Mesendoderm (in vitro differentiated cells): ENCODE results near the gene TFDP2.
"Not testable (repeated sequence)": the region's sequence is repeated elsewhere in the genome, so short reads cannot be mapped to it uniquely, and the experiment has no call there.

ENCODE experiments used
- DNase-seq: peaks from one replicate; pipeline ENCODE4 v3.0.0; 2013
- H2AK5ac ChIP-seq: 2 replicates; pipeline ENCODE4 v1.6.1; 2013; ENCODE audit warnings: low read length, inconsistent platforms
- H2BK120ac ChIP-seq: 2 replicates; pipeline ENCODE4 v1.6.1; 2013; ENCODE audit warnings: low read depth, mild to moderate bottlenecking, low read length, moderate library complexity, mixed read lengths
- H2BK15ac ChIP-seq: replicated peaks from 2 replicates; pipeline ENCODE4 v1.6.1; 2013; ENCODE audit warnings: low read depth, mild to moderate bottlenecking, moderate library complexity
- H2BK5ac ChIP-seq: 2 replicates; pipeline ENCODE4 v1.6.1; 2013; ENCODE audit warnings: low read length, inconsistent platforms
- H3K18ac ChIP-seq: 2 replicates; pipeline ENCODE4 v1.6.1; 2013; ENCODE audit warnings: mild to moderate bottlenecking, low read length, mixed read lengths
- H3K23ac ChIP-seq: one replicate; pipeline ENCODE4 v1.6.1; 2013; ENCODE audit warnings: low read length
- H3K27ac ChIP-seq: 2 replicates; pipeline ENCODE4 v1.5.1; 2013; ENCODE audit warnings: low read depth, mild to moderate bottlenecking, inconsistent platforms, low read length, moderate library complexity
- H3K27me3 ChIP-seq: 2 replicates; pipeline ENCODE4 v1.6.1; 2013; ENCODE audit warnings: low read length, control low read depth, mild to moderate bottlenecking, inconsistent platforms; ENCODE audit not compliant: insufficient read depth, poor library complexity
- H3K36me3 ChIP-seq: 2 replicates; pipeline ENCODE4 v1.6.1; 2013; ENCODE audit warnings: low read length, inconsistent platforms; ENCODE audit not compliant: control insufficient read depth, insufficient read depth
- H3K4ac ChIP-seq: one replicate; pipeline ENCODE4 v1.6.1; 2013; ENCODE audit warnings: low read depth, mild to moderate bottlenecking, low read length, moderate library complexity
- H3K4me1 ChIP-seq: 2 replicates; pipeline ENCODE4 v1.6.1; 2013; ENCODE audit warnings: low read depth, low read length, inconsistent platforms; ENCODE audit not compliant: control insufficient read depth
- H3K4me2 ChIP-seq: 2 replicates; pipeline ENCODE4 v1.6.1; 2013; ENCODE audit warnings: low read length
- H3K4me3 ChIP-seq: 2 replicates; pipeline ENCODE4 v1.5.1; 2013; ENCODE audit warnings: mild to moderate bottlenecking, low read length
- H3K56ac ChIP-seq: one replicate; pipeline ENCODE4 v1.6.1; 2013; ENCODE audit warnings: low read length
- H3K79me1 ChIP-seq: 2 replicates; pipeline ENCODE4 v1.6.1; 2013; ENCODE audit warnings: low read length, inconsistent platforms
- H3K79me2 ChIP-seq: 2 replicates; pipeline ENCODE4 v1.6.1; 2013; ENCODE audit warnings: mild to moderate bottlenecking, low read length; ENCODE audit not compliant: control insufficient read depth, insufficient read depth
- H3K9ac ChIP-seq: 2 replicates; pipeline ENCODE4 v1.6.1; 2013; ENCODE audit warnings: low read length, inconsistent platforms
- H4K5ac ChIP-seq: one replicate; pipeline ENCODE4 v1.6.1; 2013; ENCODE audit warnings: low read length
- H4K8ac ChIP-seq: one replicate; pipeline ENCODE4 v1.6.1; 2013; ENCODE audit warnings: low read depth, mild to moderate bottlenecking, control low read depth, low read length, moderate library complexity
- WGBS: extraction: QIAGEN DNeasy Blood & Tissue Kit; methylation state at CpG from one replicate; pipeline ENCODE4 v1.1.7; 2013; ENCODE audit warnings: low lambda C conversion rate, missing lambda C conversion rate; ENCODE audit not compliant: insufficient coverage; ENCODE audit errors: extremely low coverage; 5-methylcytosine and 5-hydroxymethylcytosine counted together

TFDP2 gene

DNA sequence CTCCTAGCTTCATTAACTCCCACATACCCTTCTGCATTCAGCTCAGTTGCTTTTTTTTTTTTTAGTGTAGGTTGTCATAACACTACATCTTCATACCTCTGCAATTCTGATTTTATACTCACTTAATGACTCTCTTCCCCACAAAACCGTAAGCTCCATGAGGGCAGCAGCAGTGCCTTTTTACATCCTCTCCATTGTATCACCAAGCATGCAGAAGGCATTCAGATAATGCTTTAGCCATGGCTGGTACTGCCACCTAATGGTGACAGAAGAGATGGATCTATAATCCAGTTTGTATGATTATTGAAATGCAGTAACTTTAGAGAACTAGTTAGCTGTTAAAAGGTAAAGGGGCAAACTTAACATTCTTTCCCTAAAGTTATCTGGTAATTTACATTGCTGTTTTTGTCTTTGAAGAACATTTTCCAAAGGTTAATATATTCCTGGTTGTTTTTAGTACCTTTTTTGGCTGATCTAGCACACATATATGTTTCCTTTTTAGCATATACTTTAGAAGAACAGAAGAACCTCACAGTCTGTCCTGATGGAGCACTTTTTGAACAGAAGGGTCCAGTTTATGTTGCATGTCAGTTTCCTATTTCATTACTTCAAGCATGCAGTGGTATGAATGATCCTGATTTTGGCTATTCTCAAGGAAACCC, 236.1 kb downstream of the TFDP2 start:
- H3K4me2 ChIP-seq: no peak overlapping the region
- H3K79me1 ChIP-seq: peaks cover 1% of the 10 kb centered on the region
- no peak overlapping the region for H2BK15ac ChIP-seq
- DNase-seq: peak; percentile 79
- no peaks in the 10 kb centered on the region for H3K4me1 ChIP-seq
- no peak overlapping the region for H3K18ac ChIP-seq
- no peaks in the 10 kb centered on the region for H3K27me3 ChIP-seq
- H3K4ac ChIP-seq: no peak overlapping the region
- no peak overlapping the region for H3K27ac ChIP-seq
- H3K79me2 ChIP-seq: no peaks in the 10 kb centered on the region
- no peak overlapping the region for H2BK120ac ChIP-seq
- H3K23ac ChIP-seq: no peak overlapping the region
- H2AK5ac ChIP-seq: no peak overlapping the region
- H4K5ac ChIP-seq: no peak overlapping the region
- peaks cover 3% of the 10 kb centered on the region for H3K36me3 ChIP-seq
- no peak overlapping the region for H3K4me3 ChIP-seq
- H3K56ac ChIP-seq: no peak overlapping the region
- H2BK5ac ChIP-seq: no peak overlapping the region
- WGBS: no CpG with 5 or more reads among the region's 1 CpG
- H4K8ac ChIP-seq: no peak overlapping the region
- no peak overlapping the region for H3K9ac ChIP-seq

DNA sequence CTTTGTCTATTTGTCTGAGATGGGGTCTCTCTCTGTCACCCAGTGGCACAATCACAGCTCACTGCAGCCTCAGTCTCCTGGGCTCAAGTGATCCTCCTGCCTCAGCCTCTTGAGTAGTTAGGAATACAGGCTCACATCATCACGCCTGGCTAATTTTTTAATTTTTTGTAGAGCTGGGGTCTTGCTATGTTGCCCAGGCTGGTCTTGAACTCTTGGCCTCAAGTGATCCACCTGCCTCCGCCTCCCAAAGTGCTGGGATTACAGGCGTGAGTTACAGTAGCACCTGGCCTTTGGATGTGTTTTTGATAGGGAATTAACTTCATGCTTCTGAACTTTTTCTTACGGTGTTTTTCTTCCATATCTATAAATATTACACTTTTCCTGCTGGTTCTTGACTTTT, 239.4 kb downstream of the TFDP2 start:
- H2BK5ac ChIP-seq, H3K4ac ChIP-seq, H3K18ac ChIP-seq, H3K4me1 ChIP-seq, H2AK5ac ChIP-seq, H3K27ac ChIP-seq, H3K4me2 ChIP-seq, H3K4me3 ChIP-seq, H3K23ac ChIP-seq, H4K8ac ChIP-seq, H3K79me1 ChIP-seq, H2BK15ac ChIP-seq, H2BK120ac ChIP-seq, H3K36me3 ChIP-seq, H3K27me3 ChIP-seq, H3K79me2 ChIP-seq, H3K9ac ChIP-seq, DNase-seq, H3K56ac ChIP-seq, H4K5ac ChIP-seq: not testable (repeated sequence)
- WGBS: no CpG with 5 or more reads among the region's 4 CpGs

DNA sequence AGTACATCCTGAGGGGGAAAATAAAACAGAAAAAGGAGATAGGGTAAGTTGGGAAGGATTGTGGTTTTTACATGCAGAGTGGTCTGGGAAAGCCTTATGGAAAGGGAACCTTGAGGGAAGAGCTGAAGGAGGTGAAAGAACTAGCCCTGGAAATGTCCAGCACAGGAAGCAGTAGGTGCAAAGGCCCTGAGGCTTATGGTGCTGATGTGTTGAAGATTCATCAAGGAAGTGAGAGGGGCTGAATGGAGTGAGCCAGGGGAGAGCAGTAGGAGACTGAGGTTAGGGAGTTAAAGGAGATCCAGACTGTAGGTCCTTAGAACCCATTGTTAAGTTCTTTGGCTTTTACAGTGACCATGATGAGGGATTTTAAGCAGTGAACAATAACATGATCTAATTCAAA, 239.9 kb downstream of the TFDP2 start:
- Histone ChIP-seq H3K23ac (no peak overlapping the region), H3K4me2 (no peak overlapping the region), H4K8ac (no peak overlapping the region), H3K27me3 (no peaks in the 10 kb centered on the region), H2BK15ac (no peak overlapping the region), H2BK5ac (no peak overlapping the region), H3K9ac (no peak overlapping the region), H3K79me1 (peaks cover 3% of the 10 kb centered on the region), H3K79me2 (no peaks in the 10 kb centered on the region), H3K4me3 (no peak overlapping the region), H4K5ac (no peak overlapping the region), H3K4ac (no peak overlapping the region), H3K56ac (no peak overlapping the region), H3K36me3 (peaks cover 6% of the 10 kb centered on the region), H3K18ac (no peak overlapping the region), H3K27ac (no peak overlapping the region), H2BK120ac (no peak overlapping the region), H3K4me1 (no peaks in the 10 kb centered on the region), H2AK5ac (no peak overlapping the region)
- no peak for DNase-seq

DNA sequence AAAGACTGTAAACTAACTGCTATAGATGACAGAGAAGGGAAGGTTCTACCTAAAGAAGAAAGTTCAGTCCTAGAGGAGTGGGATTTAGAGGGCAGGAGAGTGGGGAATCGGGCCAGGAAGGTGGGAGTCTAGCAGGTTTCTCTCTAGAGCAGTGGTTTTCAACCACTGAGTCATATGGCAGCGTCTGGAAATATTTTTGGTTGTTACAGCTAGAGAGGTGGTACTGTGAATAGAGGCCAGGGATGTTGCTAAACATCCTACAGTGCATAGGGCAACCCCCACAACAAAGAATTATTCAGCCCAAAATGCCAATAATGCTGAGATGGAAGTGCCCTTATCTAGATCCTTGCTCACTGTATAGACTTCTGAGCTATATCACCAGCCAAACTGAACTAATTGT, 244.2 kb downstream of the TFDP2 start:
- H4K5ac ChIP-seq: no peak overlapping the region
- no peak overlapping the region for H3K23ac ChIP-seq
- H3K4ac ChIP-seq: no peak overlapping the region
- no peak overlapping the region for H3K4me3 ChIP-seq
- no peak overlapping the region for H3K9ac ChIP-seq
- no peak overlapping the region for H3K18ac ChIP-seq
- no peak overlapping the region for H3K4me2 ChIP-seq
- no peak overlapping the region for H2BK120ac ChIP-seq
- no peak overlapping the region for H4K8ac ChIP-seq
- H3K27me3 ChIP-seq: no peaks in the 10 kb centered on the region
- H2AK5ac ChIP-seq: no peak overlapping the region
- H3K27ac ChIP-seq: no peak overlapping the region
- no CpG with 5 or more reads among the region's 2 CpGs for WGBS
- no peaks in the 10 kb centered on the region for H3K4me1 ChIP-seq
- no peak overlapping the region for H3K56ac ChIP-seq
- H3K79me2 ChIP-seq: peaks cover 9% of the 10 kb centered on the region
- H2BK5ac ChIP-seq: no peak overlapping the region
- H2BK15ac ChIP-seq: no peak overlapping the region
- peaks cover 6% of the 10 kb centered on the region for H3K36me3 ChIP-seq
- peaks cover 14% of the 10 kb centered on the region for H3K79me1 ChIP-seq
- DNase-seq: no peak

DNA sequence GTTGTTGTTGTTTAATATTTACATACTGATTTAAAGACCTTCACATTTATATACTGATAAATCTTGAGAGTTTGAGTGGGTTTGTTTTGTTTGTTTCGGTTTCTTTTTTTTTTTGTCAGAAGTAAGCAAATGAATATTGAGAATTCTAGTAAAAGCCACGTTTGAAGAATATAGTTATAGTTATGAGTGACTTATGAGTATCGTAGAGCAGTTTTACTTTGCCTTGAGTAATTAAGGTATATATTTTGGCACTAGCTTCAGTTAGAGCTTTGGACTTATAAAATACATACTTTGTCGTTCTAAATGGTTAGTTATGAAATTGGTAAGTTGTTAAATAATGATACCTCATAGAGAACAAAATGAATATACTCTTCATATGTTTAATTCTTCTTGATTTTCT, 245.1 kb downstream of the TFDP2 start:
- H2BK15ac ChIP-seq: no peak overlapping the region
- H3K9ac ChIP-seq: no peak overlapping the region
- H3K4me1 ChIP-seq: no peaks in the 10 kb centered on the region
- H3K23ac ChIP-seq: no peak overlapping the region
- no peak overlapping the region for H3K4ac ChIP-seq
- H3K36me3 ChIP-seq: peaks cover 4% of the 10 kb centered on the region
- WGBS: no CpG with 5 or more reads among the region's 4 CpGs
- peaks cover 16% of the 10 kb centered on the region for H3K79me1 ChIP-seq
- no peak overlapping the region for H3K4me3 ChIP-seq
- H2AK5ac ChIP-seq: no peak overlapping the region
- no peak overlapping the region for H2BK120ac ChIP-seq
- H2BK5ac ChIP-seq: no peak overlapping the region
- peaks cover 11% of the 10 kb centered on the region for H3K79me2 ChIP-seq
- no peak overlapping the region for H3K27ac ChIP-seq
- no peak overlapping the region for H3K56ac ChIP-seq
- no peaks in the 10 kb centered on the region for H3K27me3 ChIP-seq
- no peak overlapping the region for H4K5ac ChIP-seq
- DNase-seq: no peak
- no peak overlapping the region for H3K18ac ChIP-seq
- H4K8ac ChIP-seq: no peak overlapping the region
- no peak overlapping the region for H3K4me2 ChIP-seq

DNA sequence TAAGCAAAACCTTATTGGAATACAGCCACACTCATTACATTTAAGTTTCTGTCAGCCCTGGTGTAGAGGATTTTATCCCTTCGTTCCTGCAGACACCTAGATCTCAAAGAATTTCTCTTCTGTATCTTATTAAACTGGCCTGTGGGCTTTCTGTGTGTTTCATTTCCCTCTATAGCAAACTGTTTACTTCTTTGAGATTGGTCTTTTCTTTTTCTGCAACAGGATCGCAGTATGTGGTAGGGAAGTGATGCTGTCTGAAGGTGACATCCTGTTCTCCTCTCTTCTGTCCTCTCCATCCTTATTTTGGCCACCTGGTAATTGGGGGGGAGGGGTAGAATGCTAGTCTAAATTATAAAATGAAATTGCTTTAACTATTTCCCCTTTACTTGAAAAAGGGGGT, 247.4 kb downstream of the TFDP2 start:
- Histone ChIP-seq H4K5ac (no peak overlapping the region), H3K4me2 (no peak overlapping the region), H2BK15ac (no peak overlapping the region), H3K79me1 (peaks cover 16% of the 10 kb centered on the region), H3K4me1 (no peaks in the 10 kb centered on the region), H3K79me2 (peaks cover 15% of the 10 kb centered on the region), H4K8ac (no peak overlapping the region), H3K4me3 (no peak overlapping the region), H3K36me3 (no peaks in the 10 kb centered on the region), H3K56ac (no peak overlapping the region), H2BK5ac (no peak overlapping the region), H3K27ac (no peak overlapping the region), H3K4ac (no peak overlapping the region), H3K18ac (no peak overlapping the region), H3K9ac (no peak overlapping the region), H3K27me3 (no peaks in the 10 kb centered on the region), H2AK5ac (no peak overlapping the region), H2BK120ac (no peak overlapping the region), H3K23ac (no peak overlapping the region)
- DNase-seq: no peak
- no CpG with 5 or more reads among the region's 2 CpGs for whole genome bisulfite sequencing
